GM10248 (cell line): Measurements from ENCODE around the gene LAIR2.

ENCODE experiments used
- CTCF ChIA-PET: fragments of 300-600 bp; sonication (Branson Sonifier 250); formaldehyde crosslinking; extraction: SDS; loops from one replicate; lab custom pipeline; 2021; ENCODE audit warnings: antibody characterized with exemption; lab: Yijun Ruan, JAX
- POLR2A ChIA-PET: fragments of 350-650 bp; sonication (Branson Sonifier 250); formaldehyde crosslinking; extraction: SDS; loops from one replicate; lab custom pipeline; 2020; ENCODE audit warnings: antibody characterized with exemption; lab: Yijun Ruan, JAX
- DNase-seq: peaks from one replicate; pipeline ENCODE4 v3.0.0; 2012; ENCODE audit errors: extremely low spot score
- CTCF ChIP-seq: IDR thresholded peaks from 2 replicates; pipeline ENCODE4 v1.5.1; 2012; ENCODE audit warnings: mild to moderate bottlenecking, low read depth; ENCODE audit errors: extremely low read depth, missing control alignments, control extremely low read depth

The LAIR2 gene

GRCh38 chr19:54551293-54551692 lies 48.7 kb downstream of the LAIR2 start:
- POLR2A ChIA-PET: no interaction called here
- TF ChIP-seq CTCF: no peak
- CTCF ChIA-PET: interaction anchor here (0.7 to 1.3 kb wide), 3 partner anchors 16 to 122 kb away, joined by 3 to 5 read pairs (median 3); no protein-coding TSS in a partner anchor
- DNase-seq: peak; percentile 49

- DNase-seq: peak; percentile 56
- ChIA-PET POLR2A (no interaction called here), CTCF (interaction anchor here (0.7 to 1.3 kb wide), 3 partner anchors 17 to 121 kb away, joined by 3 to 5 read pairs (median 3); no protein-coding TSS in a partner anchor)
- TF ChIP-seq CTCF: no peak
These were observed 49.6 kb downstream of the LAIR2 start for GRCh38 chr19:54551950-54552912.

GRCh38 chr19:54552913-54553310 lies 50.3 kb downstream of the LAIR2 start:
- TF ChIP-seq CTCF: no peak
- ChIA-PET POLR2A (no interaction called here), CTCF (no interaction called here)
- no peak for DNase-seq

- DNase-seq: no peak
- no peak for TF ChIP-seq CTCF
- POLR2A ChIA-PET: no interaction called here
- CTCF ChIA-PET: no interaction called here
These were observed 51.4 kb downstream of the LAIR2 start for GRCh38 chr19:54554006-54554405.

GRCh38 chr19:54554896-54555295 lies 52.3 kb downstream of the LAIR2 start:
- CTCF ChIA-PET: no interaction called here
- POLR2A ChIA-PET: no interaction called here
- TF ChIP-seq CTCF: no peak
- no peak for DNase-seq

GRCh38 chr19:54556194-54556593 lies 53.6 kb downstream of the LAIR2 start:
- TF ChIP-seq CTCF: no peak
- DNase-seq: no peak
- POLR2A ChIA-PET: no interaction called here
- CTCF ChIA-PET: interaction anchor here (0.9 kb wide), 1 partner anchor 39 kb away, joined by 3 read pairs; no protein-coding TSS in a partner anchor
